CD4-positive, alpha-beta T cell treated with Interleukin-6 at 100 ng/mL for 8 hours (primary cell): ENCODE data around the gene AGPAT3.

ENCODE experiments used
- DNase-seq: peaks from one replicate; pipeline ENCODE4 v3.0.0-alpha.2; 2020; ENCODE audit warnings: mixed read lengths, low spot score

The AGPAT3 gene

DNA sequence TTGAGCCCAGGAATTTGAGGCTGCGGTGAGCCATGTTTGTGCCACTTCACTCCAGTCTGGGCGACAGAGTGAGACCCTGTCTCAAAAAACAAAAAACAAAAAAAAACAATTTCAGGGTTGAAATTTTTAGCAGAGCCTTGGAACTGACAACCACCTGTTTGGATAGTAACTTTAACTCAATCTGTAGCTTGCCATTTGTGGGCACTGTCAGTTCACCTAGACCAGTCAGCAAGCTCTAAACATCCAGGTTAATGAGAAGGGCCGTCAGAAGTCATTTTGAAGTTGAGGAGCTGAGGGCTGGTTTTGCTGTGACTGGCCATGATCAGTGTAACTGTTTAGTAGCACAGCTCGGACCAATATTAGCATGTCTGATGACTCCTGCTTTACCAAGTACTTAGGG lies 155.5 kb downstream of the AGPAT3 start:
- DNase-seq = no peak

DNA sequence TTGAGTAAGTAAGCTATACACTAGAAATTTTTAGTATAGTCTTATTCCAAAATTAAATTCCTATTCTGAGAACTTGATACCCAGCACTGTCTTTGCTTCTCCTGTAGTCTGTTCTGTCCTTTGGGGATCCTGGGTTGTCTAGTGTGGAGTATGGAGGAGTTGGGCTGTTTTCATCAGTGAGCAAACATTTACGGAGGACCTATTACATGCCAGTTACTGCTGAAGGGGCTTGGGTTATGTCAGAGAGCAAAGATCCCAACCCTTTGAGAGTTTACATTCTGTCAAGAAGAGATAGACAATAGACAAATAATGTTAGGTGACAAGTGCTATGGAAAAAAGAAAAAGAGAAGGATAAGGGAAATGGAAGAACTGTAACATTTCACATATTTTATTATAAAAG lies 156.0 kb downstream of the AGPAT3 start:
- no peak for DNase-seq

DNA sequence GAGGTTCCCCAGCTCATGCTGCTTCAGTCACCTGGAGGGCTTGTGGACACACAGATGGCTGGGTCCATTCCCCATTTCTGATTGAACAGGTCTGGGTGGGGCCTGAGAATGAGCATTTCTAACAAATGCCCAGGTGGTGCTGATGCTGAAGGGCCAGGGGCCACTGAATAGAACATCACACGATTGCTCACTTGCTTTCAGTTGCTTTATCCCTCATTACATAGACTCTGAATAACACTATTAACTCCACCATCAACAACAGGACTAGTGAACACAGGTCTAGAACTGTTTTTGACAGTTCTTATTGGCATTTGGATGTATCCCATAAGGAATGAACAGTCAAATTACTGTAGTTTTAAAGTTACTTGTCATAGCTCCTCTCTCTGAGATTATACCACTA lies 159.2 kb downstream of the AGPAT3 start:
- no peak for DNase-seq

DNA sequence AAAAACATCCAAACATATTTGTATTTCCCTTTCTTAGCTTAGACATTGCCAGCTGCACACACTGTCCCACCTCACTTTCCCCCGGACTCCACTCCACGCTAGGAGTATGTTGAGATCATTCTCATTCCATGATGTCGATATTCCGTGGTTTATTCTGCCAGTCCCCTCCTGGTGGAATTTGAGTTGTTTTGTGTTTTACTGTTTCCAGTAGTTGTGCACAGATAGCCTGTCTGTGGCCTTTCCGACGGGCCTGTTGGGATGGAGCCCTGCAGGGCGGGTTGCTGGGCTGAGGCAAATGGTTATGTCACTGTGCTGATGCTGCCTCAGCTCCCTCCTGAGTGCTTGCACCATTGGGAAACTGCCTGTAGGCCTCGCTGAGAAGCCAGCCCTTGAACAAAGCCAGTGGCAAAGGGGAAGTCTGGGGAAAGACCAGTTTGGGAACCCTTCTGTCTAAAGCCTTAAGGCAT lies 159.9 kb downstream of the AGPAT3 start:
- no peak for DNase-seq

DNA sequence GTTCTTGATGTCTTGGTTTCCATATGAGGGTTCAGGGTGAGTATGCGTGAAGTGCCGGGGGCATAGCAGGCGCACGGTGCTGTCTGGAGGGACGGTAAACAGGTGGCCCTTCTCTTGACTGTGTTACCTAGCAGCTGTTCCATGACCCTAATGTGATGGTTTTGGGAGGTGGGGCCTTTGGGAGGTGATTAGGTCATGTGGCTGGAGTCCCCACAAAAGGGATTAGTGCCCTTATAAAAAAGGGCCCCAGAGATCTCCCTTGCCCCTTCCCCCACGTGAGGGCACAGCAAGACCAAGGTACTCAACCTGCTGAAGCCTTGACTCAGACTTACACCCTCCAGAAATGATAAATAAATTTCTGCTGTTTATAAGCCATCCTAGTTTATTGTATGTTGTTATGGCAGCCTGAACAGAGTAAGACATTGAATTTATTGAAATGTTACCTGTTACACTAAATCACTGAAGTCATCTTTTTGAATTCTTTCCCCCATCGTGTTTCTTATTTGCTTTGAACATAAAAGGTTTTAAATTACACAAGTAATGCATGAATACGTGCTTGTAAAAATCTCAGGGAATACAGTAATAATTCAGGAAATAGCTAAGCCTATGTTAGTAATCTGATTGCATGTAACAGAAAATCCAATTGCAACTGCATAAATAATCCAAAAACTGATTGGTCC lies 162.7 kb downstream of the AGPAT3 start:
- DNase-seq = no peak

DNA sequence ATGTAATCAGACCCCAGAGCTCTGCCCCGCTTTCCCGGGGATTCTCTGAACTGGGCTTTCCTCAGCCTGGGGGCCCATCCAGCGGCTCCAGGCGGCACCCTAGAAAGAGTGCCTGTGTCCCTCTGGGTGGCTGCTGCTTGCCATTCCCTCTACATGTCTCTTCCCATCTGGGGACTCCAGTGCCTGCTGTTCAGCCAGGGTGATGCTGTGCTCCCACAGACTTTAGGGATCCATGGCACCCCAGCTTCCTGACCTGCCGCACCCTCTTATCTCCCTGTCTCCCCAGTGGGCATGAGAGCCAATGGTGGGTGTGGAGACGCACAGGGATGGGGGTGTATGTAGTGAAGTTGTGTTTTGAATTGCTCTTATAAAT lies 163.2 kb downstream of the AGPAT3 start:
- DNase-seq = no peak

GRCh38 chr21:44029460-44030087 lies 164.6 kb downstream of the AGPAT3 start:
- no peak for DNase-seq

- no peak for DNase-seq
These were observed 170.2 kb downstream of the AGPAT3 start for GRCh38 chr21:44035244-44035643.
